Rectal smooth muscle tissue (tissue), 1 donor: ENCODE data around the gene OR8J1.

Experiments
- H3K27ac ChIP-seq: one replicate; pipeline ENCODE4 v1.7.0; 2013; ENCODE audit warnings: low read depth, low read length, inconsistent platforms
- H3K27me3 ChIP-seq: one replicate; pipeline ENCODE4 v1.7.0; 2013; ENCODE audit warnings: low read length; ENCODE audit not compliant: control insufficient read depth, insufficient read depth
- H3K36me3 ChIP-seq: one replicate; pipeline ENCODE4 v1.7.0; 2013; ENCODE audit warnings: low read length; ENCODE audit not compliant: control insufficient read depth, insufficient read depth
- H3K4me1 ChIP-seq: one replicate; pipeline ENCODE4 v1.7.0; 2013; ENCODE audit warnings: low read length; ENCODE audit not compliant: control insufficient read depth, insufficient read depth
- H3K4me3 ChIP-seq: one replicate; pipeline ENCODE4 v1.7.0; 2013; ENCODE audit warnings: low read length
- H3K9ac ChIP-seq: one replicate; pipeline ENCODE4 v1.7.0; 2013; ENCODE audit warnings: low read length

The OR8J1 gene

GRCh38 chr11:56404393-56404792, 50.3 kb downstream of the OR8J1 start:
- H3K36me3 ChIP-seq, result no peaks in the 10 kb centered on the region
- no peaks in the 10 kb centered on the region for H3K27me3 ChIP-seq
- H3K4me1 ChIP-seq, result no peaks in the 10 kb centered on the region
- H3K9ac ChIP-seq, result no peak overlapping the region
- no peak overlapping the region for H3K27ac ChIP-seq
- H3K4me3 ChIP-seq, result no peak overlapping the region

- H3K4me1 ChIP-seq, result no peaks in the 10 kb centered on the region
- H3K4me3 ChIP-seq, result no peak overlapping the region
- H3K27ac ChIP-seq, result no peak overlapping the region
- no peaks in the 10 kb centered on the region for H3K27me3 ChIP-seq
- no peak overlapping the region for H3K9ac ChIP-seq
- no peaks in the 10 kb centered on the region for H3K36me3 ChIP-seq
Observed at GRCh38 chr11:56410801-56411200, 56.7 kb downstream of the OR8J1 start.
